ENCODE results near the gene CCDC63.

The CCDC63 gene

DNA sequence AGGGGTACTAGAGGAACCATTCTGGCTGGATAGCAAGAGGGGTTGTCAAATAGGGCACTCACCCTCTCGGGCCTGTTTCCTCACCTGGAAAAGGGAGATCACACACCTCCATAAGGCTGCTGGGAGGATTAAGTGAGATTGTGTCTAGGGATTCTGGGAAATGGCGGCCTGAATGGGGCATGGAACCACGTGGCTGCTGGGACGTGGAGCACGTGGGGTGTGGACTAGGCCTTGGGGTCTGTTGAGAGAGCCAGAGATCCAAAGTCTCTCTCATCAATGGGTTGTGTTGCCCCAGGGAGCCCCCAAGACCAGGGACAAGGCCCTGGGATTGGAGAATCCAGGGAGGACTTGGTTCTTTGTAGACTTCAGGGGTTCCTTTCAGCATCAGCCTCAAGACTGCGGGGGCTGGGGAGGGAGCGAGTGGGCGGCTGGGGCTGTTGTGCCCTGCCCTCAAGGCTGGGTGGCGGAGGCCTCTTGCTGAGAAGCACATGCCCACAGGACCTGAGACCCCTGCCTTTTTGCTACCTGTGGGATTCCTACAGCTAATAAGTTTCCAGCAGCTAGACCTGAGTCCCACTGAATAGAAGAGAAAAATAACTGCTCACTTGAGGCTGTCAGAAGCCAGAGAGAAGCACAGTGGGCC is 77.0 kb downstream of the CCDC63 start:
- DNase-seq (ENCODE audit: low read depth) = no peak
- H3K4me3 ChIP-seq (ENCODE audit: low read length) = no peak overlapping the region
- no peaks in the 10 kb centered on the region for H3K9me3 ChIP-seq (ENCODE audit: control insufficient read depth, low read length)
- no peaks in the 10 kb centered on the region for H3K36me3 ChIP-seq (ENCODE audit: control insufficient read depth, insufficient read depth, low read length, severe bottlenecking)
- H3K4me1 ChIP-seq (ENCODE audit: control insufficient read depth, insufficient read depth, low read length) = no peaks in the 10 kb centered on the region
- peaks cover 31% of the 10 kb centered on the region for H3K27me3 ChIP-seq (replicated peaks; ENCODE audit: control insufficient read depth, insufficient read depth, low read length)
- no peak overlapping the region for H3K9ac ChIP-seq (ENCODE audit: low read length)

DNA sequence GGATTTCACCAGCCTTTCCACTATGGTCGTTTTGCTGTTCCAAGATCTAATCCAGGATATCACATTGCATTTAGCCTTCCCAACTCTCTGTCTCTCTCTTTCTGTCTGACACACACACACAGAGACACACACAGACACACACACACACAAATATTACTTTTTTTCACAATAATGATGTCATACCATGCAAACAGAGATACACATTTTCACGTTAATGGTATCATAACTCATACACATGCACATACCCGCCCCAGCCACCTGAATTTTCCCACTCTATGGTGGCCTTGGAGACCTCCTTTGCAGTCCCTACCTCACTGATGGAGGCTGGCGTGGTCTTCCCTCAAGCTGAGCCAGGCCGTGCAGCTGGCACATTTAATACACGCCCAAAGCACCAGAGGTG is 80.8 kb downstream of the CCDC63 start:
- Histone ChIP-seq H3K4me1 (ENCODE audit: control insufficient read depth, insufficient read depth, low read length) (no peaks in the 10 kb centered on the region), H3K9ac (ENCODE audit: low read length) (no peak overlapping the region), H3K4me3 (ENCODE audit: low read length) (no peak overlapping the region), H3K9me3 (ENCODE audit: control insufficient read depth, low read length) (no peaks in the 10 kb centered on the region), H3K27me3 (replicated peaks; ENCODE audit: control insufficient read depth, insufficient read depth, low read length) (peaks cover 49% of the 10 kb centered on the region), H3K36me3 (ENCODE audit: control insufficient read depth, insufficient read depth, low read length, severe bottlenecking) (no peaks in the 10 kb centered on the region)
- DNase-seq (ENCODE audit: low read depth) = no peak

DNA sequence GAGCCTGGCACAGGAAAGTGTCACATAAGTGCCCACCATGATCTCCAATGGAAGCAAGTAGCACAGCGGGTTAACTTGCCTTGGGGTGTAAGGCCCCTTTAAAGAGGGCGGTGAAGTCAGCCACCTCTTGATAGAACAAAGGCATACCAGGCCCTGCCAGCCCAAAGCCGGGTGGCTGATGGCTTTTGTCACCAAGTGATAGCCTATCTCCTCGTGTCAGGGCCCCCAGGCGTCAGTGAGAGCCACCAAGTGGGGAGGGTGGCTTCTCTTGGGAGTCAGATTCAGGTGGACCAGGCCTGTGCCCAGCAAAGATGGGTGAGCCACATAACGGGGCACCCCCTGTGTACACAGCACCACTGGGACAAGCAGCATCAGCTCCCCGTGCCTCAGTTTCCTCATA is 81.9 kb downstream of the CCDC63 start:
- Histone ChIP-seq H3K9me3 (ENCODE audit: control insufficient read depth, low read length) (no peaks in the 10 kb centered on the region), H3K9ac (ENCODE audit: low read length) (no peak overlapping the region), H3K36me3 (ENCODE audit: control insufficient read depth, insufficient read depth, low read length, severe bottlenecking) (no peaks in the 10 kb centered on the region), H3K4me3 (ENCODE audit: low read length) (no peak overlapping the region), H3K4me1 (ENCODE audit: control insufficient read depth, insufficient read depth, low read length) (no peaks in the 10 kb centered on the region), H3K27me3 (replicated peaks; ENCODE audit: control insufficient read depth, insufficient read depth, low read length) (peaks cover 50% of the 10 kb centered on the region)
- DNase-seq (ENCODE audit: low read depth) = no peak

DNA sequence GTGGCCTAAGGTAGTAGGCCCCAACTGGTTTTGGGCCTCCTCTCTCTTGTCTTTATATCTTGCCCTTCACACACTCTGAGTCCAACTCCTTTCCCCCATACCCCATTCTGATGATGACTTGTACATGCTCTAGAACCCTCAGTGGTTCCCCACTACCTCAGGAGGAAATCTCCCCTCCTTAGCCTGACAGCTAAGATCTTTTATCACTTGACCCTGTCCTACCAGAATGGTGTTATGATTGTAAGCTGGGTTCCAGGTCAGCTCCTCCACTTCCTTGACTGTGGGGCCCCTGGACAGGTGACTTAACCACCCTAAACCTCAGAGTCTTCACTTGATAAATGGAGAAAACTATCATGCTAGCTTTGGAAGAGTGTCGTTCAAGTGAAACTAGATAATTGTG is 83.0 kb downstream of the CCDC63 start:
- no peaks in the 10 kb centered on the region for H3K4me1 ChIP-seq (ENCODE audit: control insufficient read depth, insufficient read depth, low read length)
- no peak overlapping the region for H3K4me3 ChIP-seq (ENCODE audit: low read length)
- H3K27me3 ChIP-seq (replicated peaks; ENCODE audit: control insufficient read depth, insufficient read depth, low read length) = peaks cover 53% of the 10 kb centered on the region
- no peak overlapping the region for H3K9ac ChIP-seq (ENCODE audit: low read length)
- no peaks in the 10 kb centered on the region for H3K36me3 ChIP-seq (ENCODE audit: control insufficient read depth, insufficient read depth, low read length, severe bottlenecking)
- no peaks in the 10 kb centered on the region for H3K9me3 ChIP-seq (ENCODE audit: control insufficient read depth, low read length)
- DNase-seq (ENCODE audit: low read depth) = no peak

DNA sequence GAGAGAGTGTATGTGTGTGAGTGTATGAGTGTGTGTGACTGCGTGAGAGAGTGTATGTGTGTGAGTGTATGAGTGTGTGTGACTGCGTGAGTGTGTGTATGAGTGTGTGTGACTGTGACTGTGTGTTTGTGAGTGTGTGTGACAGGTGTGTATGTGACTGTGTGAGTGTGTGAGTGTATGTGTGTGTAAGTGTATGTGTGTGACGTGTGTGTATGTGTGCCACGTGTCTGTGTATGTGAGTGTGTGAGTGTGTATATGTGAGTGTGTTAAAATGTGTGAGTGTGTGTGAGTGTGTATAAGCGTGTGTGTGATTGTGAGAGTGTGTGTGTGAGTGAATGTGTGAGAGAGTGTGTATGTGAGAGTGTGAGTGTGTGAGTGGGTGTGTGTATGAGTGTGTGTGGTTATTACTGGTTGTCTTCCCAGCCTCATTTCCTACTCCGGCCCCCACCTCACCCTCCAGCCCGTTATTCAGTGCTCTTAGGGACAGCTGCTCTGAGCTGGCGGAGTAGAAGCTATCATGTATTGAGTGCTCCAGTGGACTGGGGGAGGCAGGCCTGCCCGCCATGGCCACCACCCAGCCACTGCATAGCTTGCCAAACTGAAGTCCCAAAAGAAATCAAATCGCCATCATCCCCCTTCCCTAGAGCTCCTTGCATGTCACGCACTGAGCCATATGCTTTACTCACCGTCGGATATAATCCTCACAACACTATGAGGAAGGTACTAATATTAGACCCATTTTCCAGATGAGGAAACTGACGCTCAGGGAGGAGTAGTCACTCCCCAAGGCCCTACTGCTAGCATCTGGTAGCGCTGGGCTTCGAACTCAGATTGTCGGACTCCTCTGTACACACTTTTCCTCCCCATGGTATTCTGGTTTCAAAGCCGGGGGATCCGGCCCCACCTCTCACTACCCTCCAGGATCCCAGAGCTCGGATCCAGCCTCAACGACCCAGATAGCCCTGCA is 83.8 kb downstream of the CCDC63 start:
- Histone ChIP-seq H3K27me3 (replicated peaks; ENCODE audit: control insufficient read depth, insufficient read depth, low read length) (peaks cover 54% of the 10 kb centered on the region), H3K4me3 (ENCODE audit: low read length) (no peak overlapping the region), H3K4me1 (ENCODE audit: control insufficient read depth, insufficient read depth, low read length) (no peaks in the 10 kb centered on the region), H3K9me3 (ENCODE audit: control insufficient read depth, low read length) (no peaks in the 10 kb centered on the region), H3K9ac (ENCODE audit: low read length) (no peak overlapping the region), H3K36me3 (ENCODE audit: control insufficient read depth, insufficient read depth, low read length, severe bottlenecking) (no peaks in the 10 kb centered on the region)
- no peak for DNase-seq (ENCODE audit: low read depth)

DNA sequence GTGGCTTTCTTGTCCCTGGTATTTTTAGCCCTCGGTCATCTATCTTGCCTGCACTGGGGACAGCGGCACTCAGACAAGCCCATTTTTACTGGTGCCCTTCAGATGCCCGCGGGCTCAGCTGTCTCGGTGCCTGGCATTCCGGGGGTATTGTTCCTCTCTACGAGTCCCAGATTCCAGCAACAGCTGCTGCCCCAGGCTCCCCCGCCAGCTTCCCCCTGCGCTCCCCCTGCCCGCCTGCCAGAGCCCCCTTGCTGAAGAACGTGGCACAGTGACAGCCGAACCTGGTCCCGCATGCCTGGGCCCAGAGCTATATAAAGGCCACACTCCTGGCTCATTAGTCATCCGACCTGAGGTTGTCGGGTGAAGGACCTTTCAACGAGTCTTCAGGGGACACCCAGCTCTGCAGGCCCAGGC is 84.5 kb downstream of the CCDC63 start:
- Histone ChIP-seq H3K9me3 (ENCODE audit: control insufficient read depth, low read length) (no peaks in the 10 kb centered on the region), H3K4me3 (ENCODE audit: low read length) (no peak overlapping the region), H3K4me1 (ENCODE audit: control insufficient read depth, insufficient read depth, low read length) (no peaks in the 10 kb centered on the region), H3K36me3 (ENCODE audit: control insufficient read depth, insufficient read depth, low read length, severe bottlenecking) (no peaks in the 10 kb centered on the region), H3K27me3 (replicated peaks; ENCODE audit: control insufficient read depth, insufficient read depth, low read length) (peaks cover 54% of the 10 kb centered on the region), H3K9ac (ENCODE audit: low read length) (no peak overlapping the region)
- DNase-seq (ENCODE audit: low read depth) = no peak

DNA sequence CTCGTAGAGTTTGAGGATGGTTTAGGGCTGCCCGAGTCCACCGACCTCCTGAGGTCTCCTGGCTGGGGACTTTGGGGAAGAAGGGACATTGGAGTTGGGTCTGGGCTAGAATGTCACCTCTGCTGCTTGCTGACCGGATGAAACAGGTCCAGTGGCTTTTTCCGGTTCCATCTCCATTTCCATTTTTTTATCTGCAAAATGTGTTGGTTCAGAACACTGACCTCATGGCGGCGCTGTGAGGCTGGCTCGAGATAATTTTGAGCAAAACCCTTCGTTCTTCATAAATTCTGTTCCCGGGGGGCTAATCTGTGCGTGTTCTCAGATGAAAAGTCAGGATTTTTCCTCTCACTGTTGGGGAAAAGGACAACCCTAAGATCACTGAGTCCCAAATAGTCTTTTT is 85.3 kb downstream of the CCDC63 start:
- H3K36me3 ChIP-seq (ENCODE audit: control insufficient read depth, insufficient read depth, low read length, severe bottlenecking) = no peaks in the 10 kb centered on the region
- no peak overlapping the region for H3K4me3 ChIP-seq (ENCODE audit: low read length)
- no peak overlapping the region for H3K9ac ChIP-seq (ENCODE audit: low read length)
- H3K27me3 ChIP-seq (replicated peaks; ENCODE audit: control insufficient read depth, insufficient read depth, low read length) = peaks cover 60% of the 10 kb centered on the region
- no peaks in the 10 kb centered on the region for H3K9me3 ChIP-seq (ENCODE audit: control insufficient read depth, low read length)
- no peak for DNase-seq (ENCODE audit: low read depth)
- no peaks in the 10 kb centered on the region for H3K4me1 ChIP-seq (ENCODE audit: control insufficient read depth, insufficient read depth, low read length)

DNA sequence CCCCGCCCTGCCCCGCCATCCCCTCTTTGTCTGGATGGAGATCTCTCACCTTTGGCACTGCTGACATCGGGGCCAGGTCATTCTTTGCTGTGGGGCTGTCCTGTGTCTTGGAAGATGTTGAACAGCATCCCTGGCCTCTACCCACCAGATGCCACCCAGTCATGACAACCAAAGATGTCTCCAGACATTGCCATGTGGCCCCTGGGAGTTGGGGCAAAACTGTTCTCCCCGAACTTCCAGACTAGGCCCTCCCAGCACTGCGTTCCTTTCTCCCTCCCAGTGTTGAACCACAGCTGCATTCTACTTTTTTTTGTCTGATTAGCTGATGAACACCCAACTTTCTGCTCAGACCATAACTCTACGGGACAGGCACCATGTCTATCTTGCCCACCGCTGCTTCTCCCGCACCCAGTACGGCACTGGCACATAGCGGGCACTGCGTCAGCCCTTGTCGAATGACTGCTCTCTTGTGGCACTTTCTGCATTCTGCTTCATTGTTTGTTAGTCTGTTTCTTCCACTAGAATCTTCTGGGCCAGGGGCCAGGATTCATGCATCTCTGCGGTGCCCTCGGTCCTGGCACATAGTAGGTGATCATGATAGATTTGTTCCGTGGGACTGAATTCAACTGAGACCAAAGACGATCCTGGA is 86.7 kb downstream of the CCDC63 start:
- Histone ChIP-seq H3K9ac (ENCODE audit: low read length) (no peak overlapping the region), H3K9me3 (ENCODE audit: control insufficient read depth, low read length) (no peaks in the 10 kb centered on the region), H3K36me3 (ENCODE audit: control insufficient read depth, insufficient read depth, low read length, severe bottlenecking) (no peaks in the 10 kb centered on the region), H3K27me3 (replicated peaks; ENCODE audit: control insufficient read depth, insufficient read depth, low read length) (peaks cover 57% of the 10 kb centered on the region), H3K4me1 (ENCODE audit: control insufficient read depth, insufficient read depth, low read length) (no peaks in the 10 kb centered on the region), H3K4me3 (ENCODE audit: low read length) (no peak overlapping the region)
- no peak for DNase-seq (ENCODE audit: low read depth)

DNA sequence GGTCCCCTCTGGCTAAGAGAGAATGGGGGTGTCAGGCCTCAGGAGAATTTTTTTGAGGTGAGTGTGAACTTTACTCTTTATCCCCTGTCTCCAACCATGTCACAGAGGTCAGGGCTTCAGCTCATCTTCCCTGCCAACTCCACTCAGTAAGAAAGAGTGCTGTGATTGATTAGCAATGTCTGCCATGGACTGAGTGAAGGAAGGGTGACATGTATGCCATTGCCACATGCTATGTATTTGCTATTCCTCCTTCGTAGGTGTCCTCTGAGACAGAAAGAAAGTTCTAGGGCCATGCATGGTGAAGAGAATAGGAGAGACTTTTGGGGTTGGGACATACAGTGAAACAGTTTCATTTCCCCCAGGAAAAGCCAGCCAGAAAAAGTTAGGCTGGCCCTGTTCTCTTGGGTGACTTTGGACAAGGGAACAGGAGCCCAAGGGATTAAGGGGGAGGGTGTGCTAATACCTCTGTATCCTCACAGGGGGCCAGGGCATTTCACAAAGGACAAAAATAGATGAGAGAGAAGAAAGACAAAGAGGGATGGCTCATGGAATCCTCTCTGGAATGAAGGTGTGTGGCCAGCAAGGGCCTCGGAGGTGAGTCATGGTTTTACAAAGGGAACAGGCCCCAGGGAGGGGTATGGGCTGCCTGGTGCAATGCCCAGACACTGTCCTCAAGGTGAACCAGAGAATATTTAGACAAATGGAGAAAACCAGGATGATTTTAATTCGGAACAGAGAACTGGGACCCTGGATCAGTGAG is 87.5 kb downstream of the CCDC63 start:
- Histone ChIP-seq H3K36me3 (ENCODE audit: control insufficient read depth, insufficient read depth, low read length, severe bottlenecking) (no peaks in the 10 kb centered on the region), H3K9me3 (ENCODE audit: control insufficient read depth, low read length) (no peaks in the 10 kb centered on the region), H3K4me3 (ENCODE audit: low read length) (no peak overlapping the region), H3K4me1 (ENCODE audit: control insufficient read depth, insufficient read depth, low read length) (no peaks in the 10 kb centered on the region), H3K9ac (ENCODE audit: low read length) (no peak overlapping the region), H3K27me3 (replicated peaks; ENCODE audit: control insufficient read depth, insufficient read depth, low read length) (peaks cover 52% of the 10 kb centered on the region)
- no peak for DNase-seq (ENCODE audit: low read depth)

- H3K27me3 ChIP-seq (replicated peaks; ENCODE audit: control insufficient read depth, insufficient read depth, low read length) = peaks cover 53% of the 10 kb centered on the region
- DNase-seq (ENCODE audit: low read depth) = no peak
- H3K9me3 ChIP-seq (ENCODE audit: control insufficient read depth, low read length) = no peaks in the 10 kb centered on the region
Observed at GRCh38 chr12:110935588-110935987, 88.8 kb downstream of the CCDC63 start.

More at GRCh38 chr12:110935588-110935987, 88.8 kb downstream of the CCDC63 start:
- Histone ChIP-seq H3K36me3 (ENCODE audit: control insufficient read depth, insufficient read depth, low read length, severe bottlenecking) (no peaks in the 10 kb centered on the region), H3K4me3 (ENCODE audit: low read length) (no peak overlapping the region), H3K9ac (ENCODE audit: low read length) (no peak overlapping the region), H3K4me1 (ENCODE audit: control insufficient read depth, insufficient read depth, low read length) (no peaks in the 10 kb centered on the region)
